ENCODE data around the gene GRIP2.

DNA sequence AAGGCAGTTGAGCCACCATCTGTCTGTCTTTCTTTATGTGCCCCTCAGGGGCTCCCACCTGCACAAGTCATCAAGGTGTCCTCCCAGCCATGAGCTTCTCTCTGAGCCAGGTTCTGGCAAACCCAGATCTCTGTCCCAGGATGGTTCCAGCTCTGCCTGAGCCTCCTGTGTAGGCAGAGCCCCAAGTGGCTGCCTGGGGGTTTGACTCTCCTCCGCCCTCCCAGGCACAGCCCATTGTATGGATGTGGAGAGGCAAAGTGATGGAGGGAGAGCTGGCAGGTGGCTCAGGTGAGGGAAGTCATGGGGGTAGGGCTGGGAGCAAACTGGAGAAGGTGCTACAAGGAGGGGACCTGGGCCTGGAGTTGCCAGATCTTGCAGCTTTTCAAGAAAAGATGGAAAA lies 56.9 kb downstream of the GRIP2 start:
- TF ChIP-seq POLR2AphosphoS5 (IDR thresholded peaks at IDR 0.05; ENCODE audit: low read depth, low read length) (no peak), FOXP2 (optimal IDR thresholded peaks at IDR 0.05; ENCODE audit: borderline replicate concordance, extremely low read depth, extremely low read length, insufficient read depth) (no peak)

Data from PFSK-1 (cell line).